Effector CD8-positive, alpha-beta T cell (primary cell): ENCODE data around the gene CARD8.

Experiments
- DNase-seq: peaks from one replicate; lab custom pipeline; 2025; lab: John Stamatoyannopoulos, UW

CARD8 gene

GRCh38 chr19:48170817-48171347 is 84.8 kb downstream of the CARD8 start:
- no peak for DNase-seq

GRCh38 chr19:48169939-48170803 is 85.5 kb downstream of the CARD8 start, which contains the start of the genes LIG1 and ZSWIM9:
Gene LIG1 (minus strand): TSS chr19:48170344. CDS start chr19:48165566, 4,778 bp downstream.
Gene ZSWIM9 (plus strand): TSS chr19:48170680. CDS start chr19:48171803, 1,123 bp downstream.
- DNase-seq, result peak; percentile 82

GRCh38 chr19:48169578-48169938 is 86.2 kb downstream of the CARD8 start:
- DNase-seq, result peak; percentile 93

- no peak for DNase-seq
Observed at GRCh38 chr19:48168689-48169088, 87.0 kb downstream of the CARD8 start.

- no peak for DNase-seq
Observed at GRCh38 chr19:48158210-48158790, 97.4 kb downstream of the CARD8 start.
